GM13977 (cell line): Measurements from ENCODE around the gene AFAP1.

Experiments used
- DNase-seq: peaks from one replicate; pipeline ENCODE4 v3.0.0; 2012; ENCODE audit warnings: low spot score
- in situ Hi-C: fragments of 300-500 bp; cut with MboI; formaldehyde crosslinking; loops from one replicate; pipeline ENCODE4 v1.12.0; 2022; ENCODE audit warnings: low sequenced_read_pairs, low pct_unique_long_range_greater_than_20kb, mixed read lengths, inconsistent platforms; ENCODE audit not compliant: unreplicated experiment
- TF ChIP-seq, protein P1 (sequence below): IDR thresholded peaks from 2 replicates; pipeline ENCODE4 v1.5.1; 2012; ENCODE audit warnings: mild to moderate bottlenecking, control low read depth; ENCODE audit not compliant: insufficient read depth; ENCODE audit errors: extremely low read depth, missing control alignments

AFAP1 gene

DNA sequence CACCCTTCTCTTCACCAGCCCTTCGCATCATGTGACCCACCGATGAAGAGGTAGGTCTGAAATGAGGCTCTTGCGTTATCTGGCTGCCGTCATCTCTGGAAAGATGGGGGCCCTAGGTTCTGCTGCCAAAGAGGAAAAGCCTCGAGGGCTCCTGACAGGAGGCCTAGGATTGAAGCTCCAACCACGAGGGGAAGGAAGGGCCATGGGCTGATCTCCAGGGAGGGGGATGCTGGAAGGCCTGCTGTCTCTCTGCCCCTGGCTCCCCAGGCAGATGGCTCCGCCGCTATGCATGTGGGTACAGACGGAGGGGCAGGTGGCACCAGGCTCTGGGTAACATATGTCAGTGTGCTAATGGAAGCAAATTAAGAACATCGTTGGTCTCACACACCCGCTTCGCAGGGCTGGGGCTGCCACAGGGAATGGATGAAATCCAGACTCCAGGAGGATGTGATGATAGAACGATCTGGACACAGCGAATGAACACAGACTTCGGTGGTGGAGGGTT, 44.9 kb downstream of the AFAP1 start:
- in situ Hi-C loops = no loop called here
- TF ChIP-seq, protein P1, sequence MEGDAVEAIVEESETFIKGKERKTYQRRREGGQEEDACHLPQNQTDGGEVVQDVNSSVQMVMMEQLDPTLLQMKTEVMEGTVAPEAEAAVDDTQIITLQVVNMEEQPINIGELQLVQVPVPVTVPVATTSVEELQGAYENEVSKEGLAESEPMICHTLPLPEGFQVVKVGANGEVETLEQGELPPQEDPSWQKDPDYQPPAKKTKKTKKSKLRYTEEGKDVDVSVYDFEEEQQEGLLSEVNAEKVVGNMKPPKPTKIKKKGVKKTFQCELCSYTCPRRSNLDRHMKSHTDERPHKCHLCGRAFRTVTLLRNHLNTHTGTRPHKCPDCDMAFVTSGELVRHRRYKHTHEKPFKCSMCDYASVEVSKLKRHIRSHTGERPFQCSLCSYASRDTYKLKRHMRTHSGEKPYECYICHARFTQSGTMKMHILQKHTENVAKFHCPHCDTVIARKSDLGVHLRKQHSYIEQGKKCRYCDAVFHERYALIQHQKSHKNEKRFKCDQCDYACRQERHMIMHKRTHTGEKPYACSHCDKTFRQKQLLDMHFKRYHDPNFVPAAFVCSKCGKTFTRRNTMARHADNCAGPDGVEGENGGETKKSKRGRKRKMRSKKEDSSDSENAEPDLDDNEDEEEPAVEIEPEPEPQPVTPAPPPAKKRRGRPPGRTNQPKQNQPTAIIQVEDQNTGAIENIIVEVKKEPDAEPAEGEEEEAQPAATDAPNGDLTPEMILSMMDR = no peak
- no peak for DNase-seq

DNA sequence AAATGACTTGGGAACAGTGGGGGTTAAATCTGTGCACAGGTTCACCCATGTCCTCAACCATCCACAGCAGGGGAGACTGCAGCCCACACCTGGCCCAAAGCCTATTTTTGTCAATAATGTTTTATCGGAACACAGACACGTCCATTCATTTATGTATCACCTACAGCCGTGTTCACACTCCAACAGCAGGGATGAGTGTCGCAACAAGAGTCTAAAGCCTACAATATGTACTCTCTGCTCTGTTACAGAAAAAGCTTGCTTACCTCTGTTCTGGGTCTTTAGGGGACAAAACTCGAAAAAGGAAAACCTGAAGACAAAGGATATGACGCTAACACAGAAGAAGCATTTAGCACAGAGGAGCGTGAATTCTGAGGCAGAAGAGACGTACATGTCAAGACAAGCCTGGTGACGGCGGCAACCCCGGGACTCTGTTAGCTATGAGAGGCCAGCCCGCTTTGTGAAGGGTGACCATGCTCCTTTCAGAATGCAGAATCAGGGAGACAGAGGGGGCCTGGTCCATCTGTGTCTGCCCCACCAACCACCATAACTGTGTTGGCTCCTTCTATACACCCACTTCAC, 45.5 kb downstream of the AFAP1 start:
- in situ Hi-C loops = no loop called here
- no peak for DNase-seq
- TF ChIP-seq, protein P1 = no peak

DNA sequence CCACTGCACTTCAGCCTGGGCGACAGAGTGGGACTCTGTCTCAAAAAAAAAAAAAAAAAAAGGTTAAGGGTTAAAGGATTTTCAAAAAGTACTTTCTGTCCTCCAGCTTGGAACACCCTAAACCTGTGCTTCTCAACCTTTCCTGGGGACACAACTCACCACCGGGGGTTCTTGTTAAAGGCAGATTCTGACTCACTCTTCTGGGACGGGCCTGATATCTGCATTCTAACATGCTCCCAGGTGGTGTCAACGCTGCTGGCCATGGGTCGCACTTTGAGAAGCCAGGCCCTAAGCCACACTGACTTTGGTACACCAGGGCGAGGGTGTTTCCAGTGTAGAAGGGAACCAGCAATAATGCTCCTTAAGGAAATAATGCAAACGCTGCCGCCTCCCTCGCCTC, 46.1 kb downstream of the AFAP1 start:
- no peak for DNase-seq
- TF ChIP-seq, protein P1 = no peak
- in situ Hi-C loops = no loop called here

DNA sequence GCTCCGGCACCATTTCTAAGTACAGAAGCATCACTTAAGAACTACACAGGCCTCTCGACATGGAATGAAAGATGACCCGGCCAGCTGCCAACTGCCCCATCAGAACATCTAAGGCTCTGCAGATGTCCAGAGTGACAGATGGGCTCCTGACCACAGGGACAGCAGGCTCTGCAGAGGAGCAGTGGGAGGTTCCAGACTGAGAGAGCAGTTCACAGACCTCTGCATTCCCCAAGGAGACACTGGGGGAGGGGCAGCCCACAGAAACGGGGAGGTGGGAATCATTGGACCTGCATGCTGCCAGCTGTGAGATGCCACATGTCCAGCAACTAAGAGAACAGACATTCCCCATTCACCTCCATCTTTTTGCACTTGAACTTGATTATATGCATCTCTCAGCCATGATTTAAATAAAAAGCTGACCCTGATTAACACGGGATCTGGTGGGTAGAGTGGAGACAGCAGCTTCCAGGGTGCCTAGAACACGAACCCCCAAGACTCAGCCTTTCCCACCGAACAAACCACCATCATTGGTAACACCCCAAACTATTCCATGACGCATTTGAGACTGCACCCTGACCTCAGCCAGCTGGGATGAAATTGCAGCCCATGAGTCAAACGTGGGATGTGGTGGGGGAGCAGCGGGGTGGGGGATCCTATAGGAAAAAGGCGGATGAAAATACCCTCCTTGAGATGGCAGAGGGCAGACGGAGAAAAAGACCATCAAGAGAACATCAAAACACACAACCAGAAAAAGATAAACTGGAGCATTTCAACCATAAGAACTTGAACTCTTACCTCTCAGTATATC, 47.2 kb downstream of the AFAP1 start:
- in situ Hi-C loops = no loop called here
- no peak for DNase-seq
- TF ChIP-seq, protein P1 = no peak

DNA sequence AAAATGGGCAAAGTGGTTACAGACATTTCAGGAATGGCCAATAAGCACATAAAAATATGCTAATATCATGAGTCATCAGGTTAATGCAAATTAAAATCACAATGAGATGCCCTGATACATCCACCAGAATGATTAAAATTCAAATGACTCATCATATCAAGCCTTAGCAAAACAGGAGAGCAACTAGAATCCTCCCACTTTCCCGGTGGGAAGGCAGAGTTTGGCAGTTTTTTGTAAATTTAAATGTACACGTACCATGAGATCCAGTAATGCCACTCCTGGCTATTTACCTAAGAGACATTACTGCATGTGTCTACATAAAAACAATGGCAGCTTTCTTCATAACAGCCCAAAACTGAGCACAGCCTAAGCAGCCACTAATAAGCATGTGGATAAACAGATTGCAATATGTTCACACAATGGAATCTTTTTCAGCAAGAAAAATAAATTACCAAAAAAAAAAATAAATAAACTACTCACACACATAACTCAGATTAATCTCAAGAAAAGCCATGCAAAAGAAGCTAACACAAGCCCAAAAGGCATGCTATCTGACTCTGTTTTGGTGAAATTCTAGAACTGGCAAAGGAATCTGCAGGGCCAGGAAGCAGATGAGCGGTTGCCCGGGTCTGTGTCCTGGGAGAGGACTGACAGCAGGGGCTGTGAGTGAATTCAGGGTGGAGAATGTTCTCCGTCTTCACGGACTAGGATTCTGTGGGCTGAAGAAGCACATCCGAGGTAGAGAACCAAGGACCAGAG, 48.8 kb downstream of the AFAP1 start:
- TF ChIP-seq, protein P1 = no peak
- DNase-seq = no peak
- in situ Hi-C loops = no loop called here

DNA sequence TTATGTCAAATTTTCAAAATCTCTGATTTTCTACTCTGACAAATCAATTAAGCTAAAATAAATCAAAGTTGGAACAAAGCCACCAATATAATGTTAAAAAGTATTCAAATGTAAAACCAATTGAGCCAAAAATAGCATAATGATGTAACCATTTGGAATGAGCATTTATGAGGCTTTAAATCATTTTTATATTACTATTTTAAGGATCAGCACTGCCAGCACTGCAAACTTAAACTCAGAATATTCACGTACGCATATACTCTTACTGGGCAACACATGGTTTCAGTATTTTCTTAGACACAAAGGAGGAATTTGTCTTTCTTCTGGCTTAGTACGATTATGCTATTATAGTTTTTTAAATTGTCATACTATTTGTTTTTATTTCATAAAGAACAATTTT, 52.2 kb downstream of the AFAP1 start:
- in situ Hi-C loops = no loop called here
- DNase-seq = no peak
- TF ChIP-seq, protein P1 = no peak
